NOMO-1 treated with DMSO at 0.1 percent for 48 hours (cell line): ENCODE results near the gene GALNTL6.

Source experiments
- DNase-seq: peaks from one replicate; lab custom pipeline; 2025; ENCODE audit not compliant: unreplicated experiment; lab: John Stamatoyannopoulos, UW

The GALNTL6 gene

GRCh38 chr4:172517391-172517790 lies 704.2 kb downstream of the GALNTL6 start:
- DNase-seq, result no peak

- no peak for DNase-seq
Measured at GRCh38 chr4:172521248-172521647, 708.0 kb downstream of the GALNTL6 start.

DNA sequence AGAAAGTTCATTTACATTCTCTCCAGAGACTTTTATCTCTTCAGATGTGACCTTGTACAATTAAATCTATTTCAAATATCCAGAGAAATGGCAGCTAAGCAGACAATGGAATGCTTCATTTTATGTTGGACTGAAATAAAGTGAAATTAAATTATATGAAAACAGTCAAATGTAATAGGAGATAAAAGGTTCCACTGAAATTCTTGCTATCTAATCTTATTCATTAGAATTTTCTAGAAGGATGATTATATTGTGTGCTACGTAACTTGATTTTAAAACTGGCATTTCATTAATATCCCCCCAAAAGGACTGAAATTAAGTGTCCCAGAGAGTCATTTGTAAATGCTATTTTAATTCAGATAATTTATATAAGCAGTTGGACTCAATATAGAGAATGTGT lies 708.5 kb downstream of the GALNTL6 start:
- no peak for DNase-seq

- no peak for DNase-seq
Measured at GRCh38 chr4:172543249-172543648, 730.0 kb downstream of the GALNTL6 start.

DNA sequence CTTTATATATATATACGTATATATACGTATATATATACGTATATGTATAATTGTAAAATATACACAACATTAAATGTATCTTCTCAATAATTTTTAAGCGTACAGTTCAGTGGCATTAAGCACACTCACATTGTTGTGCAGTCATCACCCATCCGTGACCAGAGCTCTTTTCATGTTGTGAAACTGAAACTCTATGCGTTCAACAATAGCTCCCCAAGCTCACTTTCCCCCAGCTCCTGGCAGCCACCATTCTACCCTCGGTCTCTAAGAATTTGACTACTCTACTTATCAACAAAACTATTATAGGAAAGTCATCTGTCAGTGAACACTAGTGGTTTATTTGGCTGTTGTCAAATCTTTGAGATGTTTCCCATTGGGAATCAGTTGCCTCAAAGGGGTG lies 733.6 kb downstream of the GALNTL6 start:
- DNase-seq, result no peak

GRCh38 chr4:172547724-172548123 lies 734.5 kb downstream of the GALNTL6 start:
- no peak for DNase-seq

- no peak for DNase-seq
Measured at GRCh38 chr4:172553216-172553615, 740.0 kb downstream of the GALNTL6 start.

DNA sequence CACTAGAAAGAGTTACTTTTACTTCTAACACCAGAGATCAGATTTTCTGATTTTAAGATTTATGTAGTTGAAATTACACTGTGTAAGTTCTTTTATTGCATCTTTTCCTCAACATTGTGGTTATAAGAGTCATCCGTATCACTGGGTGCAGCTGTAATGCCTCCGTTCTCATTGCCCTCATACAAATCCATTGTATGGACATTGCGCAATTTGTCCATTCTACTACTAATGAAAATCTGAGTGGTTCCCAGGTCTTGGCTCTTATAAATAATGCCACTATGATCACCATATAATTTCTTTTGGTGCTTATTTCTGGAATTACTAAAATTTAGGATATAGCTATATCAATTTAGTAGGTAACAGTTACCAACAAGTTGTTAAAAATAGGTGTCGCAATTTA lies 741.4 kb downstream of the GALNTL6 start:
- no peak for DNase-seq

- no peak for DNase-seq
Measured at GRCh38 chr4:172555725-172556124, 742.5 kb downstream of the GALNTL6 start.

GRCh38 chr4:172573899-172574298 lies 760.7 kb downstream of the GALNTL6 start:
- peak; percentile 98 for DNase-seq

DNA sequence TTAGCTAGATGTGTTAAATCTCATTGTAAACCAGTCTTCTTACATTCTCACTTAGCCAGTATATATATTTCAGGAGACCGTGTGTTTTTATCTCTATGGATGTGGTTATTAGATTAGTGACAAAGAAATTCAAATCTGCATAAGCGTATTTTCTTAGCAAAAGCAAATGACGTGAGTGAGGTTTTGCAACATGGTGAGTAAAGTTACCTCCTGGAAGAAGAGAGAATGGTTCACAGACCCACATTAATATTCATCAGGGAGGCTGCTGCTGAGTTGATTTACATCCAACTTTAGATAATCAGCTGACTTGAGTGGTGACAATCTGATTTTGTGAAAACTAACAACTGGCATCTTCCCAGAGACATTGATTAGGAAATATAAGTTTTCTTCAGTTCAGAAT lies 765.5 kb downstream of the GALNTL6 start:
- no peak for DNase-seq

GRCh38 chr4:172584816-172585215 lies 771.6 kb downstream of the GALNTL6 start:
- no peak for DNase-seq

DNA sequence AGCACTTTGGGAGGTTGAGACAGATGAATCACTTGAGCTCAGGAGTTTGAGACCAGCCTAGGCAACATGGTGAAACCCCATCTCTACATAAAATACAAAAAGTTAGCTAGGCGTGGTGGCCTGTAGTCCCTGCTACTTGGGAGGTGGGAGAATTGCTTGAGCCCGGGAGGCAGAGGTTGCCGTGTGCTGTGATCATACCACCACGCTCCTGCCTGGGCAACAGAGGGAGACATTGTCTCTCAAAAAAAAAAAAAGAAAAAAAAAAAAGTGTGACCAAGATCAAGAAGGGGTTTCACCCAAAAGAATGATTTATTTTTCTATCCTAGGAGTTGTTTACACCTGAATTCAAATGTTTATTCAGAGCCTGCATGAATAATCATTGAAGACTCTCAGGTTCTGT lies 783.0 kb downstream of the GALNTL6 start:
- no peak for DNase-seq

DNA sequence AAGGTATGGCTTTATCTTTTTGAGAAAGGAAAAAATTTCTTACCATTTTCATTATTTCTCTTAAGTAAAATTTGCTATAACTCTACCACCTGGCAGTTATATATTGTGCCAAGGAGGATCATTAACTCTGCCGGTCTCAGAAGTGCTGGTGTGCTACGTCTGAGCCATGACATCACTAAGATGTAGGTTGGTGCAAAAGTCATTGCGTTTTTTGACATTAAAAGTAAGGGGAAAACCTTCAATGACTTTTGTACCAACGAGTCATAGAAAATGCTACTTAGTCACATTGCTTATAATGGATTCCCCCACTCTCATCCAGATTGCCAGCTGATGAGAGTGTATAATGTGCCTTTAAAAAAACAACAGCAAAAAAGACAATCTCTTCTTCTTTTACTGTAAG lies 786.4 kb downstream of the GALNTL6 start:
- no peak for DNase-seq

DNA sequence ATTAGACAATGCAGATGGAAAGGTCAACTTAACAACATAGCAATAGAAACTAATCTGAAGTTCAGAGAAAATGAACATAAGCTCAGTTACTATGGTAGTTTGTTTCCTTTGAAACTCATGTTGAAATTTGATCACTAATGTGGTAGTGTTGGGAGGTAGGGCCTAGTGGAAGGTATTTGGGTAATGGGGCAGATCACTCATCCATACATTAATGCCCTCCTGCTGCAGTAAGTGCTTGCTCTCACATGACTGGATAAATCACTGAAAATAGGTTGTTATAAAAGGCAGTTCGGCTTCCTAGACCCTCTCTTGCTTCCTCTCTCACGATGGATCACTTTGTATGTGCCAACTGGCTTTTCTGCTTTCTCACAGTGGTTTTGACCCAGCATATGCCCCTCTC lies 788.0 kb downstream of the GALNTL6 start:
- DNase-seq, result no peak

- DNase-seq, result no peak
Measured at GRCh38 chr4:172619218-172619617, 806.0 kb downstream of the GALNTL6 start.

DNA sequence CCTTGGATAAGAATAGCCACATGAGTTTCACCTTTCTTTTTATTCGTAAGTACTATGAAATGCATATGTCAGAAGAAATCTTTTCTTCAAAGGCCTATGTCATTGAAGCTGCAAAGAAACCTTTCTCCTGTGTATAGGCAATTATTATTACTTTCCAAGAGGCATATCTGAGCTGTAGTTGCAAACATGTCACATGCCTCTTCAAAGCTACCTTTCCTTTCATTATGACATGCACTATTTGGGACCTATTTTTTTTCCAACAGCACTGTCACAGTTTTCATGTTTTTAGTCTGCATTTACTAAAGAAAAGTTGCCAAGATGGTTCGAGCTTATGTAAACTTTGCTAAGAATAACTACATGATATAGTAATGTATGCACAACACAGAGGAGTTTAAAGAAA lies 806.6 kb downstream of the GALNTL6 start:
- DNase-seq, result no peak

DNA sequence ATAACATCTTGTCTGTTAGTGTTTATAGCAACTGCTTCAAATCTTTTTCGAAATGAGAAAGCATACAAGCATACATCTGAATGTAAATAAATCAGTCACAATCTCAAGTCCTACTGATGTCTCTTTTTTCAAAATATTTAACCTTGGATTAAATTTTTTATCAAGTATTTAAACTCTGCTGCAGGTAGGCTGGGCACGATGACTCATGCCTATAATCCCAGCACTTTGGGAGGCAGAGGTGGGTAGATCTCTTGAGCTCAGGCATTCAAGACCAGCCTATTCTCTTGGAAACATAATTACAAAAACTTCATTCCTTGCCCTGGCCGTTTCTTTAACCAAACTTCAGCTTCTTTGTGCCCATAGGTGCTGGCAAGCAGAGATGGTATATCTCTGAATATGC lies 815.1 kb downstream of the GALNTL6 start:
- no peak for DNase-seq

GRCh38 chr4:172630280-172630679 lies 817.1 kb downstream of the GALNTL6 start:
- DNase-seq, result no peak

DNA sequence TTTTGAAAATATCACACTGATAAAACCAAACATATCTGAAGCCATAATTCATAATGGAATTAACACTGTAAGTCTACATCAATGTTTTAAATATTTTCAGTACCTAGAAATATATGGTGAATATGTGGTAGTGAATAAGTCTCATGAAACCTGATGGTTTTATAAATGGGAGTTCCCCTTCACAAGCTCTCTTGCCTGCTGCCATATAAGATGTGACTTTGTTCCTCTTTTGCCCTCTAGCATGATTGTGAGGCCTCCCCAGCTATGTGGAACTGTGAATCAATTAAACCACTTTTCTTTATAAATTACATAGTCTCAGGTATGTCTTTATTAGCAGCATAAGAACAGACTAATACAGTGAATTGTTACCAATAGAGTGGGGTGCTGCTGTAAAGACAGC lies 818.6 kb downstream of the GALNTL6 start:
- peak; percentile 5 for DNase-seq

GRCh38 chr4:172648471-172648870 lies 835.3 kb downstream of the GALNTL6 start:
- no peak for DNase-seq

GRCh38 chr4:172649143-172649542 lies 835.9 kb downstream of the GALNTL6 start:
- DNase-seq, result no peak

GRCh38 chr4:172650758-172651530 lies 837.7 kb downstream of the GALNTL6 start:
- peak; percentile 81 for DNase-seq
